ENCODE results near the gene WFDC1.

- TF ChIP-seq CTCF (IDR thresholded peaks at IDR 0.05) (no peak), ZFX (IDR thresholded peaks at IDR 0.05; ENCODE audit: borderline replicate concordance) (no peak)
Measured at GRCh38 chr16:84283314-84284153, 11.1 kb upstream of the WFDC1 start.
